Mucosa of gallbladder (tissue), 1 donor: Measurements from ENCODE around the gene IFT20. TPM values are rescaled to one million over a fixed set of nuclear protein-coding genes. Genes with fewer than 3 reads are reported as not detected.

ENCODE experiments used
- DNase-seq: peaks from one replicate; pipeline ENCODE4 v3.0.0-alpha.2; 2020; ENCODE audit warnings: low spot score
- total RNA-seq: library from RNA; stranded (reverse); gene quantifications from one replicate; pipeline ENCODE4 v1.2.1, GENCODE V29; 2021
- donor health status: DM: no; HTN: no; CAD: no.

Gene IFT20, protein sequence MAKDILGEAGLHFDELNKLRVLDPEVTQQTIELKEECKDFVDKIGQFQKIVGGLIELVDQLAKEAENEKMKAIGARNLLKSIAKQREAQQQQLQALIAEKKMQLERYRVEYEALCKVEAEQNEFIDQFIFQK
- 50.1 TPM for total RNA-seq

DNA sequence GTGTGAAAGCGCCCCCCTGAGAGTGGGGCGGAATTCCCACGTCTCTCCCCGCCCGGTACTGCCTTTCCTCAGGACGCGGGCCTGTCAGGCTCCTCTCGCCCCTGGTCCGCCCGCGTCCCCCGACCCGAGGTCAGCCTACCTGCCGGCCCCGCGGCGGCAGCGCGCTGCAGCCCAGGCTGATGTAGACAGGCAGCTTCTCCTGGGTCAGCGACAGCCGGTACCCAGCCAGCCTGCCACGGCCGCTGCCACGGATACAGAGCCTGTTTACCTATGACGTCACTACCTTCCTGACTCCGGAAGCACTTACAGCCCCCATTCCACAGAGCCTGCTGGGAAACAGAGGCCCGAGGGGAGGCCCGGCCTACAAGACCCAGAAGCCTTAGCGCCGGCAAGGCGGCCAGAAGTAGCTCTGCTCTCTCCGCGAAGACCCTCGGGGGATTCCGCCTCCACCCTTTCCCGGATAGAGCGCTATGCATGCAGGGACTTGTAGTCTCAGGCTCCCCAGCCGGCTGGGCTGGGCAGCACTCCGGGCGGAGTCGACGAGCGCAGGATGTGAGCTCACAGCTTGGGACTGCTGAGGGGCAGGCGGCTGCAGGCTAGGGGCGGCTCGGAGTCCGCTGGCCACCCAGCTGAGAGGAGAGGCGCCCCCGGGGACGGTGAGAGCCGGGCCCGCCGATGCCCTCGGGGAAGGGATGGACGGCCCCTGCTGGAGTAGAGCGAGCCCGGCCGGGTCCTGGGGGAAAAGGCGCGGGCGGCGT, at the start of gene IFT20, which contains the start of gene TNFAIP1:
IFT20 (minus strand) TSS at position 272 of the 758 bp plus-strand sequence. CDS start 3,487 bp downstream, outside the sequence.
TNFAIP1 (plus strand) TSS at position 561 of the 758 bp plus-strand sequence. CDS start 3,761 bp downstream, outside the sequence.
- peak; percentile 99 for DNase-seq

DNA sequence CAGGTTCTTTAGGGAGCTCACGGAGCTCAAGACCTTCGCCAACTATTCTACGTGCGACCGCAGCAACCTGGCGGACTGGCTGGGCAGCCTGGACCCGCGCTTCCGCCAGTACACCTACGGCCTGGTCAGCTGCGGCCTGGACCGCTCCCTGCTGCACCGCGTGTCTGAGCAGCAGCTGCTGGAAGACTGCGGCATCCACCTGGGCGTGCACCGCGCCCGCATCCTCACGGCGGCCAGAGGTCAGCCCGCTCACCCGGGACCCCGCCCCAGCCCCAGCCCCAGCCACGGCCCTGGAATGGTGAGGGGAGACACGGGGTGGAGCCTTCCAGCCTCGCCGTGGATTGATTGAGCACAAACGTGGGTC, 49.7 kb upstream of the IFT20 start:
- no peak for DNase-seq

DNA sequence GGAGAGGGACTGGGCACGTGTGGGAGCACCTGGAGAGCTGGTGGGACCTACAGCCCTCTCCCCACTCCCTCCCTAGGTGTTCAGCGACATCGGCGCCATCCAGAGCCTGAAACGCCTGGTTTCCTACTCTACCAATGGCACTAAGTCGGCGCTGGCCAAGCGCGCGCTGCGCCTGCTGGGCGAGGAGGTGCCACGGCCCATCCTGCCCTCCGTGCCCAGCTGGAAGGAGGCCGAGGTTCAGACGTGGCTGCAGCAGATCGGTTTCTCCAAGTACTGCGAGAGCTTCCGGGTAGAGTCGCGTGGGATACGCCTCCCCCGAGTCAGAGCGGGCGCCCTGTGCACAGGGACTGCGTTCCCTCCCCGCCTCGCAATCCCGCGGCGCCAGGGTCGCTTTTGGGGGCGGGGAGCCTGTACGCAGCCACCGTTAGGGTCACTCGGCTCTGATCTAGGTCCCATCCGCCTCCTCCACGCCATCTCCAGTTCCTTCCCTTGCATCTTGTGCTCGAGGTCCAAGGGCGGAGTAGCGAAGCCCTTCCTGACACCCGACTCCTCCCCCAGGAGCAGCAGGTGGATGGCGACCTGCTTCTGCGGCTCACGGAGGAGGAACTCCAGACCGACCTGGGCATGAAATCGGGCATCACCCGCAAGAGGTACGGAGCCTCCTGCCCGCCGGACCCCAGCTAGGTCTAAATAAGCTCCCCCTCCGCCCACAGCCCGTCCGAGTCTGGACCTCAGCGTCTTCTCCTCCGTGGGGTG, 49.2 kb upstream of the IFT20 start:
- peak; percentile 75 for DNase-seq

DNA sequence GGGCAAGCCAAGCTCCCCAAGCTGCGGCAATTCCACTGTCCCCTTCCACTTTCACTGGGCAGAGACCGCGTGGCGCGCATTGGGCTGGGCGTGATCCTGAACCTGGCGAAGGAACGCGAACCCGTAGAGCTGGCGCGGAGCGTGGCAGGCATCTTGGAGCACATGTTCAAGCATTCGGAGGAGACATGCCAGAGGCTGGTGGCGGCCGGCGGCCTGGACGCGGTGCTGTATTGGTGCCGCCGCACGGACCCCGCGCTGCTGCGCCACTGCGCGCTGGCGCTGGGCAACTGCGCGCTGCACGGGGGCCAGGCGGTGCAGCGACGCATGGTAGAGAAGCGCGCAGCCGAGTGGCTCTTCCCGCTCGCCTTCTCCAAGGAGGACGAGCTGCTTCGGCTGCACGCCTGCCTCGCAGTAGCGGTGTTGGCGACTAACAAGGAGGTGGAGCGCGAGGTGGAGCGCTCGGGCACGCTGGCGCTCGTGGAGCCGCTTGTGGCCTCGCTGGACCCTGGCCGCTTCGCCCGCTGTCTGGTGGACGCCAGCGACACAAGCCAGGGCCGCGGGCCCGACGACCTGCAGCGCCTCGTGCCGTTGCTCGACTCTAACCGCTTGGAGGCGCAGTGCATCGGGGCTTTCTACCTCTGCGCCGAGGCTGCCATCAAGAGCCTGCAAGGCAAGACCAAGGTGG, 46.0 kb upstream of the IFT20 start:
- peak; percentile 33 for DNase-seq

DNA sequence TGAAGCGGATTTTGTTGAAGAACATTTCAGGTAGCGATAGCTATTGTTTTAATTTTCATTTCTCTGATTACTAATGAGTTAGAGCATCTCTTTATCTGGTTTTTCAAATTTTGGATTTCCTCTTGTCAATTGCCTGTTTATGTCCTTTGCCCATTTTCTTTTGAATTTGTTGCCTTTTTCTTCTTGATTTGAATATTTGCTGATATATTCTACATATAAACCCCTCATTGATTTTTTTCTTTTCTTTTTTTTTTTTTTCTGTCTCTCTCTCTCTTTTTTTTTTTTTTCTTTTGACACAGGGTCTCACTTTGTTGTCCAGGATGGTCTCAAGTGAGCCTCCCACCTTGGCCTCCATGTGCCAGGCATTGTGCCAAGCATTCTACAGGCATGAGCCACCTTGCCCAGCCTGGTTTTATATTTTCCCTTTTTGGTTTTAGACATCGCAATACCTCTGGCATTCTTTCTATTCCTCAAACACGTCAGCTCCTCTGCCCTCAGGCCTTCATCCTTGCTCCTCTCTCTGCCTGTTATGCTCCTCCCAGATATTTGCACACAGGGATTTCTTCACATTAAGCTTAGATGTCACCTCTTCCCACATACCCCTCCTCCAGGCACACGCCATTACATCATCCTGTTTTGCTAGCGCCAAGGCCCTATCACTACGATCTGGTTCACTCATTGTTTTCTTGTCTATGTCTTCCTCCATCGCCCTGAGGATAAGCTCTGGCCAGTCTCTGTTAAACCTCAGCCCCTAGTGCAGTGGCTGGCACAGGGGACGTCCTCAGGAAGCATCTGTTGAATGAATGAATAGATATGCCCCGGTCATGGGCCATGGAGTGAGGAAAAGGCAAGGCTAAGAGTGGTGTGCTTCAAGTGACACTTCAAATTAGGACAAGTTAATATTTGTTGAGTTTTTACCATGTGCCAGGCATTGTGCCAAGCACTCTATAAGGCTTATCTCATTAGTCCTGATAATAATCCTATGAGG, 44.8 kb upstream of the IFT20 start:
- peak; percentile 62 for DNase-seq

DNA sequence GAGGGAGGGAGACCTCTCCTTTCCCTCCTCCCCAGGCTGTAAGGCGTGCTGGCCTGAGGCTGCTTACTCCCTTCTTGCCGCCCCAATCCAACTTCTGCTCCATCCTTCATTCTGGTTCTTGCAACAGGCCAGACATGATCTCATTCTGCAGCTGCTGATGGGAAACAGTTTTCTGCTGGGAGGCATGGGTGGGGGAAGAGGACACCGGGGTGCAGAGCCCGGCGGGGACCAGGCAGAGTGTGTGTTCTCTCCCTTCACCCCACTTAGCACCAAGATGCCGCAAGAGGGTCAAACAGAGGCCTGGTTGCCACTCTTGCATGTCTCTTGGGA, 37.6 kb upstream of the IFT20 start:
- DNase-seq: no peak

DNA sequence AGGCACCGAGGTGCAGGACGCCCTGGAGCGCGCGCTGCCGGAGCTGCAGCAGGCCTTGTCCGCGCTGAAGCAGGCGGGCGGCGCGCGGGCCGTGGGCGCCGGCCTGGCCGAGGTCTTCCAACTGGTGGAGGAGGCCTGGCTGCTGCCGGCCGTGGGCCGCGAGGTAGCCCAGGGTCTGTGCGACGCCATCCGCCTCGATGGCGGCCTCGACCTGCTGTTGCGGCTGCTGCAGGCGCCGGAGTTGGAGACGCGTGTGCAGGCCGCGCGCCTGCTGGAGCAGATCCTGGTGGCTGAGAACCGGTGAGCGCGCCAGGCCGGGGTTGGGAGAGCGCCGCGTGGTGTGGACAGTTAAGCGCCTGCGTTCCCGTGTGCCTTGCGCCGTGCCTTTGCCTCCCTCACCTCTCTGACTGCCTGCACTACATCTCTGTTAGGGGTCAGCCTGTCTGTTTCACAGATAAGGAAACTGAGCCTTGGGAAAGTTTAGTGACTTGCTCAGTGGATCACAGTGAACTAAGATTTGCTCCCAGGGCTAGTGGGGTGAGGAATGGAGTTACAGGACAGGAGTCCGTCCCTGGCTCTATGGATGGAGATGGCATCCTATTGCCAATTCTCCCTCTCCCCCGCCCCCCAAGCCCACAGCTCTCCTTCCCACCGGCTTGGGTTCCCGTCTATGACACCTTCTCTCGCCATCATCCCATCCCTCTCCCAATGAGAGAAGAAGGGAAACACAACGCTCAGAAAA, 37.1 kb upstream of the IFT20 start:
- no peak for DNase-seq

DNA sequence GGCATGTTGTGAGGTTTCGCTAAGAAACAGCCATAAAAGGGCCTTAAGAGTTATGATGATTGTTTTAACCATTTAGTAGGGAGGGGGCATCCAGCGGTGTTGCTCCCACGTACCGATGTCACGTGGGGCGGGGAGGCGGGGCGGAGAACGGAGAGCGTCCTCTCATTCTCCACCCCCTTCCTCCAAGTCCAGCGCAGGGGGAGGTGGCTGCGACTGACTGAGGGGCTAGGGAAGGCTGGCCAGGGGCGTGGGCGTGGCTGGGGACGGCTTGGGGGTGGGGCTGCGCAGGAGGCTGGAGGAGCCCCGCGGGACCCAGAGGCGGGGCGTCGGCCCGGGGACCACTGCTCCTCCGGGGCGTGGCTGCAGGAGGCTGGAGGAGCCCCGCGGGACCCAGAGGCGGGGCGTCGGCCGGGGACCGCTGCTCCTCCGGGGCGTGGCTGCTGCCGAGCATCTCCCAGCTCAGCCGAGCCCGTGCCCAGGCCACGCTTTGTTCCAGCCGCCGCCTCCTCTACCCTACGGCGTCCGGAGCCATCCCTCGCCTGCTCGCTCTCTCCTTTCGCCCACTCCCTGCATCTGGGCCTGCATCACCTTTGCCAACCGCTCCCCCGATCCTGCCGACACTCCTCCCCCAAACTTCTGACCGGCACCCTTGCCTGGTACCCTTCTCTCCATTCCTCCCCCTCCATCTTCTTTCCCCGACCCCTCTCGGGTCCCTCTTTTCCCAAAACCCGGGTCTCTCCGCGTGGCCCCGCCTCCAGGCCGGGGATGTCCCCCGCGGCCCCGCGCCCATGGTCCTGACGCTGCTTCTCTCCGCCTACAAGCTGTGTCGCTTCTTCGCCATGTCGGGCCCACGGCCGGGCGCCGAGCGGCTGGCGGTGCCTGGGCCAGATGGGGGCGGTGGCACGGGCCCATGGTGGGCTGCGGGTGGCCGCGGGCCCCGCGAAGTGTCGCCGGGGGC, 36.3 kb upstream of the IFT20 start, which contains the start of gene SARM1:
SARM1 (plus strand) TSS at position 450 of the 958 bp plus-strand sequence; CDS start at position 789, 339 bp downstream.
- peak; percentile 82 for DNase-seq

DNA sequence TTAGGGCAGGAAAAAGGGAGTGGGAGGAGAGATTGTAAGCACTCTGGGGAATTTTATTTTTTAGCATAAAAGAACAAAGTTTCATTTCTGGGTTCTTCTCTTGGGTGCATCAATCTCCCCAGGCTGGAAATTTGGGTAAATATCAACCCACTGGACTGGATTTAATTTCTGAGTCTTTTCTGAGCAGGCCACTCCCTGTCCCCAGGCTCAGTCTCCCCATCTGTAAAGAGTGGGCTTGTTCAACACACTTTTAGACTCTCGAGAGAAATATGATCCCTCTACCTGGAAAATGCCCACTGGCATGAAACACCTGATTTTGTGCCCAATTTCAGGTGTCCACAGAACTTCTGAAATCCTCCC, 35.5 kb upstream of the IFT20 start:
- no peak for DNase-seq

DNA sequence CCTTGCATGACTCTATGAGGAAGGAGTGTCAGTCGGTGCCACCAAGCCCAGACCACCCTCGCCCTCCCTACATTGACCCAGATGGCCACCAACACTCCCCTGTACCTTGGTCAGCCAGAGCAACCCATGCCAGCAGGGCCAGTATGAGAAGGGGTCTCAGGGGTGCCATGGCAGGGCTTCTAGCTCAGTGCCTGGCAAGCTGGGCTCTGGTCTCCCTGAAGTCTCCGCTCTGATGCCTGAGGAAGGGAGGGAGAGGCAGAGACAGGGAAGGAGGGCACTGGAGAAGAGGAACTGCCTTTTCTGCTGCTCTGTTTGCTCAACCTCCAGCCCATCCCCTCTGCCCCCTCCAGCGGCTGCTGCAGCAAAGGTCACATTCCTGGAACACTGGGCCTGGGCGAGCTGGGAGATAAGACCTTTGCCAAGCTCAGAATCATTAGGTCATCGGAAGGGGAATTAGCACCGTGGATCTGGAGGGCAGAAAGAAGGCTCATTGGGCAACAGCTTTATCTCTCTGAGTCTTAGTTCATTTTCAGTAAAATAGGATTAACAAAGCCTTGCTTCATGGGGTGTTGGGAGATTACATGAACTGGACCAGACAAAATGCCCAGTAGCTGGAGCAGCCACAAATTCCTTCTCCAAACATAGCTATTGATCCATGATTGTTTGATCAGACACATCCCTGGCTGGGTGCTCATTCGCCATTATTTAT, 34.9 kb upstream of the IFT20 start, which contains the start of gene VTN:
VTN (minus strand) TSS at position 273 of the 709 bp plus-strand sequence; CDS start at position 169, 104 bp downstream.
- DNase-seq: peak; percentile 79

DNA sequence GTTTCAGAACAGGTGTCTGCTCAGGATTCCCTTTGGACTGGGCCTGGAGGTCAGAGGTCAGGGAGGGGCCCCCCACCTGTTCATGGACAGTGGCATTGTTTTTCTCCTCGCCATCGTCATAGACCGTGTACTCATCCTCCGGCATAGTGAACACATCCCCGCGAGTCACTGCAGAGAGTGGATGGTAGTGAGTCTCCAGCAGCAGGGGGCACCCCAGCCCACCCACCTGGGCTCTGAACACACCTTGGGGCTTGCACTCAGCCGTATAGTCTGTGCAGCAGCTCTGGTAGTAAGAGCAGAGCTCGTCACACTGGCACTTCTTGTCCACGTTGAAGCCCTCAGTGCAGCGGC, 34.4 kb upstream of the IFT20 start:
- peak; percentile 28 for DNase-seq

DNA sequence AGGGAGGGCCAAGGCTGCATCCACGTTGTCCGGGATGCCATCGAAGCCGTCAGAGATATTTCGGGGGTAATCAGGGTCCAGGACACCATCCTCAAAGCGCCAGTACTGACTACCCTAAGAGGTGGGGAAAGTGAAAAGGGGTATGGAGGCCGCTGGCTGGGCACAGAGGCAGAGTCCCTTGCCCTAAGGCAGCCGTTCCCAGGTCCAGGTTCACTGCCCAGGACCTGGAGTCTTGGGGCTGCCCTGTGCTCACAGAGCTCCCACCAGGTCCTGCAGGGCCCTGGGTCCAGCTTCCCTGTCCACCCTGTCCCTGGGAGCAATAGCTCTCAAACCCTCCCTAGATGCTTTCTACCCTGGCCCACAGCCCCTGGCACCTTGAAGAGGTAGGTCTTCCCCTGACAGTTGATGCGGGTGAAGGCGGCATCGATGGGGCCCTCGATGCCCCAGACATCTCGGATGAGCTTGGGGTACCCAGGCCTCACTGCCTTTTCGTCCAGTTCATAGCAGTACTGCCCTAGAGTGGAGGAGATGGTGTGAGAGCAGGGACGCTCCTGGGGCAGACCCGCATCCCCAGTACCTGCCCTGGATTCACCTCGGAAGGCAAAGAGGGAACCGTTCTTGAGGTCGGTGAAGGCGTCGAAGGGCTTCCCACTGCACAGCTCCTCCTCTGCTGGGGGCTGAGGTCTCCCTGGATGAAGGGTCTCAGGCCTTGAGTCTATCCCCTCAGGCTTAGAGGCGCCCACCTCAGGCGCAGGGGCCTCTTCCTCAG, 33.8 kb upstream of the IFT20 start:
- no peak for DNase-seq

DNA sequence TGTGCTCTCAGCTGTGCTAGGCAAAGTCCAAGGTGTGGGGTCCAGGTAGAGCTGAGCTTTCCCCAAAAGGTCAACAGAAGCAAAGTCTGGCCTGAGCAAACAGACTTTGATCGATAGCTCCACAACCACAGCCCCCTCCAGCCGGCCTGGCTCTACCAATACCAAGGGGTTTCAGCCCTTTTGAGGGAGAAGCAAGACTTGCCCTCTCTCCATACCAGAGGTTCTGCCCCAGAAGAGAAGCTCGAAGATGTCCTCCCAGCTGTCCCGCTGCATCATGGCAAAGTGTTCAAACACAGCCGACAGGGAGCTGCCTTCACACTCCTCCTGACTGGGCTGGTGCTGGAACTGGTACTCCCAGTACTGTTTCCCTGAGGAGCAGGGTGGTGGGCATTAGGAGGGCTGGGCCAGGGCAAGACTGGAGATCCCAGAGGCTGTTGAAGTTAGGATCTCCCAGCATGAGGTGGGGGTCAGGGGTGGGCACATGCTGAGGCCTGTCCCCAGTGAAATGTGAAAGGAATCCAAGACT, 33.1 kb upstream of the IFT20 start:
- DNase-seq: no peak

DNA sequence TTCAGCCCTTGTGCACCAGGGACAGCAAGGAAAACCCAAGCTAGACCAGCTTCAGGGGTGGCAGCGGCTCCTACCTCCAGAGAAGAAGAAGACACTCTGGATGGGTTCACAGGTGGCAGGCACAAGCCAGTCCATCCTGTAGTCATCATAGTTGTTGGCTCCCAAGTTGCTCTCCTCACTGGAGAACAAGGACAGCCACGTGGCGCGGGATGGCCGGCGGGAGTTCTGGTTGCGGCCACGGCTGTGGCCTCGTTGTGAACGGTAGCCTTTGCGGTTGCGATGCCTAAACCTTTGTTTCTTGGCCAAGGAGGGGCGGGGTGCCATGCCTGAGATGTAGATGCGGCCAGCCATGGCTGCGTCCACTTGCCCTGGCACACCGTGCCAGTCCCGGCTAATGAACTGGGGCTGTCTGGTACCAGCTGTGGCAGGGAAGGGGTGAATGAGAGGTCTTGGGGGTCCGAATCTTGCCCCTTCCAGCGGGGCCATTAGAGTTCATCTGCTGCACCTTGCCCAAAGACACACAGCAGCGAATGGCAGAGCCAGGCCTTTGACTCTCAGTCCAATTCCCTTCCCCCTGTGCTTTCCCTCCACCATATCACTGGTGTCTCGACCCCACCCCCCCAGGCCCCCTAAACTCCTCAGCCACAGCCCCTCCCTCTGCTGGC, 32.5 kb upstream of the IFT20 start:
- DNase-seq: no peak

DNA sequence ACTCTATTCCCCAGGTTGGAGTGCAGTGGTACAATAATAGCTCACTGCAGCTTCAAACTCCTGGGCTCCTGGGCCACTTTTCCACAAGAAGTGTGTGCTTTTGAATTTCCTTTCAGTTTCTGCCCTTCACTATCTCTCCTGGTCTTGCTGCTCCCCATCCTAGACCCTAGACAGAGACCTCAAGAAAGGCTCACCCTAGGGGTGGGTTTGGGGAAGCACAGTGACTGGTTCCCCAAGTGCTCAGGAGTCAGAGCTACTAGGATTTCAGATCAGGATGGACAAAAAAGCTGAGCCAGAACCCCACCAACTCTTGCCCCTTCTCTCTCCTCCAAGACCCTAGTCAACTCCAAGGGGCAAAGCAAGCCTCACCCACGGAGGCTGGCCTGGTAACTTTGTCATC, 31.3 kb upstream of the IFT20 start:
- DNase-seq: no peak

DNA sequence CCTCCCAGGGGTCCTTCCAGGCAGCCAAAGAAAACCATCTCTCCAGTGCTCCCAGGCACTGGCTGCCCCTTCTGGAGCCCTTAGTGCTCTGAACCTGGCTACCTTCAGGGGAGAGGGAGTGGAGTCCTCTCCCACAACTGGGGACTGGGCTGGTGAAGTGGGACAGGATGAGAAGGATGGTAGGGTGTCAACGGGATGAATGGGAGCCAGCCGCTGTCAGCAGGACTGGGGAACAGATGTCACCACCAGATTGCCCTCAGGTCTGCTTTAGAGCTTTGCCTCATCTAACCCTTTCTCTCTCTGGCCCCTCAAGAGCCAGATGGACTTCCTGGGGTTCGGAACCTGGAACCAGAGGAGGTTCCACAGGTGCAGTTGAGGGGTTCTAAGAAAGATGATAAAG, 30.2 kb upstream of the IFT20 start:
- no peak for DNase-seq
